ENCODE data around the gene VWA7.
"Not testable (repeated sequence)": the region's sequence is repeated elsewhere in the genome, so short reads cannot be mapped to it uniquely, and the experiment has no call there.

- not testable (repeated sequence) for TF ChIP-seq BHLHE40 (IDR thresholded peaks at IDR 0.05; ENCODE audit: borderline replicate concordance); PKNOX1 (IDR thresholded peaks at IDR 0.05); NFRKB (IDR thresholded peaks at IDR 0.05); HDGF (IDR thresholded peaks at IDR 0.05; ENCODE audit: borderline replicate concordance); SUZ12 (IDR thresholded peaks at IDR 0.05); SP1 (IDR thresholded peaks at IDR 0.05)
Observed at GRCh38 chr6:31808599-31808998, 31.5 kb upstream of the VWA7 start.

All from HEK293T (cell line).